ENCODE data around the gene KANK3.

DNA sequence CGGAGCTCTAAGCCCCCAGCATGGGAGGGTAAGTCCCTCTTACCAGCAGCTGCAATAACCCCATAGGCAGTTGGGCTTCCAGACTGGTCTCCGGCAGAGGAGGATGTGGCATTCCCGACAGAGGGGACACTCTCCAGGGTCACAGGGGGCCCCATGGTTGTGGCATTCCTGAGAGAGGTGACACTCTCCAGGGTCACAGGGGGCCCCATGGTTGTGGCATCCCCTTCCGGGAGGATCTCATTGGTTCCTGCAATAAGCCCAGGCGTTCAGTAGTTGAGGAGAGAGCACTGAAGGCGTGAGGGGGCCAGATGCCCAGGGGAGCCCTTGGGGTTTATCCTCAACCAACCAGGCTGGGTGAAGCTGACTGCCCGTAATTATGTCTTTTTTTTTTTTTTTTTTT lies 40.3 kb downstream of the KANK3 start:
- no peak for TF ChIP-seq POLR2AphosphoS5 (IDR thresholded peaks at IDR 0.05; ENCODE audit: low read depth, low read length)
- no peak for TF ChIP-seq POLR2A (IDR thresholded peaks at IDR 0.05; ENCODE audit: low read depth, low read length)
- TF ChIP-seq TAF1 (IDR thresholded peaks at IDR 0.05; ENCODE audit: low read depth, low read length) = no peak

Data from GM12891 (cell line).